ENCODE measurements around the gene LSM14B. TPM values are rescaled to one million over a fixed set of nuclear protein-coding genes. Genes with fewer than 3 reads are reported as not detected.

The LSM14B gene
- total RNA-seq, 1 experiment from 2014 or later = 82.4 TPM

DNA sequence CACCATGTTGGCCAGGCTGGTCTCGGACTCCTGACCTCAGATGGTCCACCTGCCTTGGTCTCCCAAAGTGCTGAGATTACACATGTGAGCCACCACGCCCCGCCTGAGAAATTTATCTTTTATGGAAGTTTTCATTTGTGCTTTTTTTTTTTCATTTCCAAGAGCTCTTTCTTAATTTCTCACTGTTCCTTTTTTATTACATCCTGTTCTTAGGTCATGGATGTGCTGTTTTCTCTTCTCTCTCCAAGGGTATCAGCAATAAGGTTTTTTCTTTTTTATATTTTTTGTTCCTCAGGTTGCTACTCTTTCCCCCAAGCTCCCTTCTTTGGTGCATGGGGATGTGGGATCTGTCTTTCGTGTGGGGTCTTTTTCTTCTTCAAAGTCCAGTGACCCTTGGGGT is 21.2 kb upstream of the LSM14B start:
- no peak overlapping the region for H3K4me3 Mint-ChIP-seq
- Histone ChIP-seq H3K4me2 (ENCODE audit: insufficient read depth, insufficient read length, low read length) (no peak overlapping the region), H2BK15ac (ENCODE audit: low read depth, low read length) (no peak overlapping the region), H2BK120ac (ENCODE audit: low read depth, low read length, poor library complexity, severe bottlenecking) (no peak overlapping the region), H2BK20ac (ENCODE audit: low read depth, low read length, poor library complexity, severe bottlenecking) (no peak overlapping the region), H3T11ph (ENCODE audit: low read length) (no peak overlapping the region), H3K27ac (ENCODE audit: insufficient read length, low read depth, low read length) (no peak overlapping the region), H2BK5ac (ENCODE audit: insufficient read length, low read length) (no peak overlapping the region), H3K18ac (ENCODE audit: insufficient read length, low read depth, low read length) (no peak overlapping the region), H2BK12ac (ENCODE audit: insufficient read length, low read depth, low read length) (no peak overlapping the region), H3K23ac (ENCODE audit: insufficient read length, low read depth, low read length) (no peak overlapping the region), H3K79me2 (ENCODE audit: insufficient read depth, low read length) (no peaks in the 10 kb centered on the region), H2AK5ac (ENCODE audit: insufficient read length, low read length) (no peak overlapping the region), H4K20me1 (ENCODE audit: control insufficient read depth, insufficient read depth, insufficient read length) (no peaks in the 10 kb centered on the region), H3K56ac (ENCODE audit: insufficient read length, low read depth, low read length) (no peak overlapping the region), H4K91ac (ENCODE audit: insufficient read length, low read depth, low read length) (no peak overlapping the region), H3K9ac (ENCODE audit: extremely low read depth, insufficient read length, low read length) (no peak overlapping the region), H3K14ac (ENCODE audit: insufficient read depth, low read length) (no peak overlapping the region), H4K5ac (ENCODE audit: insufficient read length, low read depth, low read length) (no peak overlapping the region), H4K8ac (replicated peaks; ENCODE audit: insufficient read length, low read depth, low read length) (no peak overlapping the region), H3K27me3 (ENCODE audit: insufficient read depth, low read length) (no peaks in the 10 kb centered on the region), H3K4me1 (ENCODE audit: insufficient read depth, low read length) (no peaks in the 10 kb centered on the region; the same call in 1 of the 2 replicates), H3K9me3 (ENCODE audit: control insufficient read depth, low read depth, low read length) (no peaks in the 10 kb centered on the region), H2AFZ (ENCODE audit: low read length) (no peak overlapping the region), H3K79me1 (ENCODE audit: insufficient read depth, low read depth, low read length, poor library complexity, severe bottlenecking) (no peaks in the 10 kb centered on the region), H3K4ac (ENCODE audit: low read depth, low read length) (no peak overlapping the region), H3K23me2 (ENCODE audit: insufficient read length, low read depth, low read length, poor library complexity, severe bottlenecking) (no peaks in the 10 kb centered on the region)
- WGBS (ENCODE audit: extremely low coverage, insufficient read length, low lambda C conversion rate) = no CpG with 5 or more reads among the region's 4 CpGs
- DNase-seq = no peak
- peaks cover 3 to 6% of the 10 kb centered on the region in 2 experiments for H3K9me3 Mint-ChIP-seq
- H3K36me3 Mint-ChIP-seq (ENCODE audit: insufficient read depth in 1 of 3, low read depth in 3 of 3) = peaks cover 0 to 2% (median 0%) of the 10 kb centered on the region in 3 experiments; a peak in 1 of 7 replicates
- no peak overlapping the region; a peak in 1 of 7 replicates for H3K27ac Mint-ChIP-seq
- TF ChIP-seq, protein P1, sequence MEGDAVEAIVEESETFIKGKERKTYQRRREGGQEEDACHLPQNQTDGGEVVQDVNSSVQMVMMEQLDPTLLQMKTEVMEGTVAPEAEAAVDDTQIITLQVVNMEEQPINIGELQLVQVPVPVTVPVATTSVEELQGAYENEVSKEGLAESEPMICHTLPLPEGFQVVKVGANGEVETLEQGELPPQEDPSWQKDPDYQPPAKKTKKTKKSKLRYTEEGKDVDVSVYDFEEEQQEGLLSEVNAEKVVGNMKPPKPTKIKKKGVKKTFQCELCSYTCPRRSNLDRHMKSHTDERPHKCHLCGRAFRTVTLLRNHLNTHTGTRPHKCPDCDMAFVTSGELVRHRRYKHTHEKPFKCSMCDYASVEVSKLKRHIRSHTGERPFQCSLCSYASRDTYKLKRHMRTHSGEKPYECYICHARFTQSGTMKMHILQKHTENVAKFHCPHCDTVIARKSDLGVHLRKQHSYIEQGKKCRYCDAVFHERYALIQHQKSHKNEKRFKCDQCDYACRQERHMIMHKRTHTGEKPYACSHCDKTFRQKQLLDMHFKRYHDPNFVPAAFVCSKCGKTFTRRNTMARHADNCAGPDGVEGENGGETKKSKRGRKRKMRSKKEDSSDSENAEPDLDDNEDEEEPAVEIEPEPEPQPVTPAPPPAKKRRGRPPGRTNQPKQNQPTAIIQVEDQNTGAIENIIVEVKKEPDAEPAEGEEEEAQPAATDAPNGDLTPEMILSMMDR (conservative IDR thresholded peaks at IDR 0.05) = no peak
- H3K4me1 Mint-ChIP-seq = peaks cover 8 to 15% of the 10 kb centered on the region in 2 experiments
- peaks cover 12% of the 10 kb centered on the region for H3K27me3 Mint-ChIP-seq (ENCODE audit: low read depth)

Data from H9 (cell line).